Neural progenitor cell (in vitro differentiated cells): ENCODE measurements around the gene TIAM2. TPM values are rescaled to one million over a fixed set of nuclear protein-coding genes. Genes with fewer than 3 reads are reported as not detected.
"Not testable (repeated sequence)": the region's sequence is repeated elsewhere in the genome, so short reads cannot be mapped to it uniquely, and the experiment has no call there.

Experiments used
- DNase-seq: peaks from one replicate; pipeline ENCODE4 v3.0.0-alpha.2; 2016; ENCODE audit warnings: low spot score
- H2AFZ ChIP-seq: fragments of 200-600 bp; sonication (generic); replicated peaks from 2 replicates; pipeline ENCODE4 v1.6.1; 2016; ENCODE audit warnings: antibody characterized with exemption
- H3F3A ChIP-seq: fragments of 200-600 bp; sonication (generic); 2 replicates; pipeline ENCODE4 v1.6.1; 2016; ENCODE audit warnings: antibody characterized with exemption, low read depth
- H3K27ac ChIP-seq: fragments of 200-600 bp; sonication (generic); 2 replicates; pipeline ENCODE4 v1.5.1; 2016; ENCODE audit warnings: mild to moderate bottlenecking
- H3K27me3 ChIP-seq: fragments of 200-600 bp; sonication (generic); 2 replicates; pipeline ENCODE4 v1.6.1; 2016; ENCODE audit warnings: mild to moderate bottlenecking, moderate library complexity
- H3K36me3 ChIP-seq: fragments of 200-600 bp; sonication (generic); 2 replicates; pipeline ENCODE4 v1.5.1; 2016
- H3K4me1 ChIP-seq: fragments of 200-600 bp; sonication (generic); 2 replicates; pipeline ENCODE4 v1.6.1; 2016; ENCODE audit warnings: mixed run types
- H3K4me2 ChIP-seq: fragments of 200-600 bp; sonication (generic); 2 replicates; pipeline ENCODE4 v1.6.1; 2016
- H3K4me3 ChIP-seq: fragments of 200-600 bp; sonication (generic); 2 replicates; pipeline ENCODE4 v1.5.1; 2016
- H3K79me2 ChIP-seq: fragments of 200-600 bp; sonication (generic); 2 replicates; pipeline ENCODE4 v1.6.1; 2016; ENCODE audit warnings: low read depth
- H3K9ac ChIP-seq: fragments of 200-600 bp; sonication (generic); 2 replicates; pipeline ENCODE4 v1.6.1; 2016
- H3K9me3 ChIP-seq: fragments of 200-600 bp; sonication (generic); 2 replicates; pipeline ENCODE4 v1.5.1; 2016; ENCODE audit warnings: low read depth
- H4K20me1 ChIP-seq: fragments of 200-600 bp; sonication (generic); 2 replicates; pipeline ENCODE4 v1.6.1; 2016; ENCODE audit warnings: low read depth
- H3K27ac Mint-ChIP-seq: 3 replicates; pipeline ENCODE4 v1.8.0; 2021; ENCODE audit warnings: mixed read lengths
- H3K27me3 Mint-ChIP-seq: 2 replicates; pipeline ENCODE4 v1.8.0; 2022; ENCODE audit warnings: low read depth, mild to moderate bottlenecking, inconsistent platforms, moderate library complexity, mixed read lengths; ENCODE audit not compliant: insufficient read depth
- H3K36me3 Mint-ChIP-seq: 3 replicates; pipeline ENCODE4 v1.8.0; 2021; ENCODE audit warnings: mixed read lengths
- H3K4me1 Mint-ChIP-seq: 3 replicates; pipeline ENCODE4 v1.8.0; 2021; ENCODE audit warnings: mixed read lengths
- H3K4me3 Mint-ChIP-seq: 3 replicates; pipeline ENCODE4 v1.8.0; 2021; ENCODE audit warnings: mild to moderate bottlenecking, moderate library complexity, mixed read lengths
- H3K9me3 Mint-ChIP-seq: 3 replicates; pipeline ENCODE4 v1.8.0; 2020; ENCODE audit warnings: mixed read lengths
- CTCF ChIP-seq: fragments of 200-600 bp; sonication (generic); IDR thresholded peaks from 2 replicates; pipeline ENCODE4 v1.5.1; 2017; ENCODE audit warnings: antibody characterized with exemption, mild to moderate bottlenecking
- EZH2 ChIP-seq: fragments of 200-600 bp; sonication (generic); IDR thresholded peaks from 2 replicates; pipeline ENCODE4 v1.6.1; 2017; ENCODE audit warnings: antibody characterized with exemption, mild to moderate bottlenecking, moderate library complexity
- EZH2phosphoT487 ChIP-seq: fragments of 200-600 bp; sonication (generic); IDR thresholded peaks from 2 replicates; pipeline ENCODE4 v1.6.1; 2017; ENCODE audit warnings: antibody characterized with exemption
- total RNA-seq: library from RNA; depleted of rRNA; stranded (reverse); fragments of >200 nt; gene quantifications from 2 replicates; pipeline ENCODE4 v1.2.3, GENCODE V29; 2015; ENCODE audit warnings: low replicate concordance

Gene TIAM2
- total RNA-seq, 1 donor from 2014 or later: 22.8 TPM

- peaks cover 21% of the 10 kb centered on the region for H3K4me1 Mint-ChIP-seq
These were observed 18.4 kb downstream of the TIAM2 start for GRCh38 chr6:155013457-155013876.

GRCh38 chr6:155014137-155014536, 19.0 kb downstream of the TIAM2 start:
- no peaks in the 10 kb centered on the region for H3K36me3 ChIP-seq
- no peak overlapping the region for H3K9ac ChIP-seq
- no peak overlapping the region for H3K27ac ChIP-seq
- H3K4me3 Mint-ChIP-seq: no peak overlapping the region
- H2AFZ ChIP-seq: no peak overlapping the region
- no peaks in the 10 kb centered on the region for H3K79me2 ChIP-seq
- peaks cover 2% of the 10 kb centered on the region for H3K9me3 Mint-ChIP-seq
- H3K4me1 Mint-ChIP-seq: peaks cover 21% of the 10 kb centered on the region
- no peak for DNase-seq
- H3K27ac Mint-ChIP-seq: no peak overlapping the region
- no peaks in the 10 kb centered on the region for H3K9me3 ChIP-seq
- no peak for TF ChIP-seq EZH2
- TF ChIP-seq EZH2phosphoT487: no peak
- TF ChIP-seq CTCF: no peak
- no peaks in the 10 kb centered on the region for H3K27me3 ChIP-seq
- H3K27me3 Mint-ChIP-seq: peaks cover 2% of the 10 kb centered on the region
- H3K4me2 ChIP-seq: no peak overlapping the region
- no peak overlapping the region for H3K4me3 ChIP-seq
- H3F3A ChIP-seq: no peaks in the 10 kb centered on the region
- no peaks in the 10 kb centered on the region for H3K4me1 ChIP-seq
- no peaks in the 10 kb centered on the region for H4K20me1 ChIP-seq
- H3K36me3 Mint-ChIP-seq: peaks cover 2% of the 10 kb centered on the region

More at GRCh38 chr6:155013457-155013876, 18.4 kb downstream of the TIAM2 start:
- H3K9me3 Mint-ChIP-seq: peaks cover 4% of the 10 kb centered on the region
- Histone ChIP-seq H2AFZ (no peak overlapping the region), H3K9ac (no peak overlapping the region), H3K27me3 (no peaks in the 10 kb centered on the region), H3K9me3 (no peaks in the 10 kb centered on the region), H3K4me1 (no peaks in the 10 kb centered on the region), H3F3A (no peaks in the 10 kb centered on the region), H3K4me2 (no peak overlapping the region), H3K36me3 (no peaks in the 10 kb centered on the region), H3K79me2 (no peaks in the 10 kb centered on the region), H3K27ac (no peak overlapping the region), H4K20me1 (no peaks in the 10 kb centered on the region), H3K4me3 (no peak overlapping the region)
- H3K4me3 Mint-ChIP-seq: no peak overlapping the region
- TF ChIP-seq CTCF (no peak), EZH2phosphoT487 (no peak), EZH2 (no peak)
- peaks cover 2% of the 10 kb centered on the region for H3K27me3 Mint-ChIP-seq
- no peak overlapping the region for H3K27ac Mint-ChIP-seq
- peaks cover 4% of the 10 kb centered on the region for H3K36me3 Mint-ChIP-seq
- DNase-seq: no peak

- no peak overlapping the region for H3K4me3 ChIP-seq
- no peak overlapping the region for H3K9ac ChIP-seq
- no peak overlapping the region for H3K4me3 Mint-ChIP-seq
- peak overlapping the region; percentile 3 for H3K27ac Mint-ChIP-seq
- H3K36me3 Mint-ChIP-seq: peaks cover 2% of the 10 kb centered on the region
- TF ChIP-seq EZH2 (no peak), CTCF (no peak), EZH2phosphoT487 (no peak)
- no peaks in the 10 kb centered on the region for H4K20me1 ChIP-seq
- H3K9me3 Mint-ChIP-seq: peaks cover 2% of the 10 kb centered on the region
- no peaks in the 10 kb centered on the region for H3K27me3 ChIP-seq
- no peak overlapping the region for H3K27ac ChIP-seq
- H3F3A ChIP-seq: no peaks in the 10 kb centered on the region
- H3K36me3 ChIP-seq: no peaks in the 10 kb centered on the region
- no peak overlapping the region for H3K4me2 ChIP-seq
- H3K9me3 ChIP-seq: no peaks in the 10 kb centered on the region
- peaks cover 2% of the 10 kb centered on the region for H3K27me3 Mint-ChIP-seq
- H3K4me1 Mint-ChIP-seq: peaks cover 21% of the 10 kb centered on the region
- no peaks in the 10 kb centered on the region for H3K4me1 ChIP-seq
- DNase-seq: no peak
- no peaks in the 10 kb centered on the region for H3K79me2 ChIP-seq
- H2AFZ ChIP-seq: no peak overlapping the region
These were observed 19.7 kb downstream of the TIAM2 start for GRCh38 chr6:155014670-155015300.

- H3K36me3 Mint-ChIP-seq, H3K4me1 ChIP-seq, H3K9ac ChIP-seq, H3K27ac Mint-ChIP-seq, H3K27me3 ChIP-seq, H3K4me3 Mint-ChIP-seq, H3K9me3 ChIP-seq, H3K27ac ChIP-seq, H3K4me2 ChIP-seq, H3K36me3 ChIP-seq, H3K4me3 ChIP-seq, H3F3A ChIP-seq, H3K27me3 Mint-ChIP-seq, H3K79me2 ChIP-seq, DNase-seq, H3K9me3 Mint-ChIP-seq, H2AFZ ChIP-seq, H4K20me1 ChIP-seq: not testable (repeated sequence)
- H3K4me1 Mint-ChIP-seq: peaks cover 31% of the 10 kb centered on the region
These were observed 23.3 kb downstream of the TIAM2 start for GRCh38 chr6:155018415-155018814.
